Mammary epithelial cell (primary cell): ENCODE data around the gene ASIP.

Source experiments
- CTCF ChIP-seq, 2 donors: IDR thresholded peaks in 1 of 2; conservative IDR thresholded peaks in 1 of 2; 2 replicates each; pipeline ENCODE4 v1.5.1; 2011 to 2012; ENCODE audit warnings: inconsistent platforms in 2 of 2, low read length in 2 of 2, mild to moderate bottlenecking in 2 of 2, control low read depth in 1 of 2, low read depth in 1 of 2; ENCODE audit not compliant: insufficient read depth in 1 of 2; ENCODE audit errors: extremely low read depth in 1 of 2
- EZH2 ChIP-seq: IDR thresholded peaks from 2 replicates; pipeline ENCODE4 v1.6.1; 2012; ENCODE audit warnings: low read length, inconsistent platforms, borderline replicate concordance

- no peak for TF ChIP-seq CTCF (conservative IDR thresholded peaks at IDR 0.05 in 1 of 2, IDR thresholded peaks at IDR 0.05 in 1 of 2; ENCODE audit: extremely low read depth in 1 of 2, insufficient read depth in 1 of 2, low read depth in 1 of 2, low read length in 2 of 2)
- TF ChIP-seq EZH2: no peak
These were observed 70.1 kb downstream of the ASIP start for GRCh38 chr20:34311118-34312023.
